Smooth muscle cell (in vitro differentiated cells): ENCODE results near the gene NOP14. TPM values are rescaled to one million over a fixed set of nuclear protein-coding genes. Genes with fewer than 3 reads are reported as not detected.

Experiments
- DNase-seq: peaks from one replicate; lab custom pipeline; 2025; ENCODE audit not compliant: unreplicated experiment; lab: John Stamatoyannopoulos, UW
- H2AFZ ChIP-seq: fragments of 200-600 bp; sonication (generic); 2 replicates; pipeline ENCODE4 v1.6.0; 2016; ENCODE audit warnings: antibody characterized with exemption, low read depth, mild to moderate bottlenecking
- H3F3A ChIP-seq: fragments of 200-600 bp; sonication (generic); 2 replicates; pipeline ENCODE4 v1.6.0; 2017; ENCODE audit warnings: antibody characterized with exemption, low read depth
- H3K27ac ChIP-seq: fragments of 200-600 bp; sonication (generic); 2 replicates; pipeline ENCODE4 v1.5.1; 2016; ENCODE audit warnings: low read depth, mild to moderate bottlenecking
- H3K27me3 ChIP-seq: fragments of 200-600 bp; sonication (generic); 2 replicates; pipeline ENCODE4 v1.6.1; 2016; ENCODE audit warnings: low read depth, mild to moderate bottlenecking
- H3K36me3 ChIP-seq: fragments of 200-600 bp; sonication (generic); 2 replicates; pipeline ENCODE4 v1.5.1; 2016; ENCODE audit warnings: low read depth
- H3K4me1 ChIP-seq: fragments of 200-600 bp; sonication (generic); 2 replicates; pipeline ENCODE4 v1.5.1; 2016; ENCODE audit warnings: low read depth
- H3K4me2 ChIP-seq: fragments of 200-600 bp; sonication (generic); 2 replicates; pipeline ENCODE4 v1.6.0; 2016; ENCODE audit warnings: mild to moderate bottlenecking
- H3K4me3 ChIP-seq: fragments of 200-600 bp; sonication (generic); 2 replicates; pipeline ENCODE4 v1.5.1; 2016; ENCODE audit warnings: mild to moderate bottlenecking
- H3K79me2 ChIP-seq: fragments of 200-600 bp; sonication (generic); 2 replicates; pipeline ENCODE4 v1.6.0; 2016; ENCODE audit warnings: low read depth, mild to moderate bottlenecking
- H3K9ac ChIP-seq: fragments of 200-600 bp; sonication (generic); 2 replicates; pipeline ENCODE4 v1.6.0; 2016; ENCODE audit warnings: low read depth
- H3K9me3 ChIP-seq: fragments of 200-600 bp; sonication (generic); replicated peaks from 2 replicates; pipeline ENCODE4 v1.5.1; 2016; ENCODE audit warnings: low read depth
- H4K20me1 ChIP-seq: fragments of 200-600 bp; sonication (generic); 2 replicates; pipeline ENCODE4 v1.6.0; 2016; ENCODE audit warnings: low read depth
- CTCF ChIP-seq: fragments of 200-600 bp; sonication (generic); IDR thresholded peaks from 2 replicates; pipeline ENCODE4 v1.5.1; 2017; ENCODE audit warnings: borderline replicate concordance, mild to moderate bottlenecking, antibody characterized with exemption; ENCODE audit not compliant: insufficient read depth, poor library complexity, severe bottlenecking
- WGBS: methylation state at CpG from one replicate; pipeline ENCODE4 v1.1.7; 2016; ENCODE audit warnings: low lambda C conversion rate; 5-methylcytosine and 5-hydroxymethylcytosine counted together
- polyA plus RNA-seq: library from polyadenylated mRNA; unstranded; fragments of >200 nt; fragmentation: Nextera tagmentation; extraction: Ambion mirVana; gene quantifications from 2 replicates; pipeline ENCODE4 v1.2.1, GENCODE V29; 2016
- total RNA-seq: library from RNA; depleted of rRNA; stranded (reverse); fragments of >200 nt; gene quantifications from 2 replicates; pipeline ENCODE4 v1.2.3, GENCODE V29; 2014

Gene NOP14
- total and polyA plus RNA-seq, 2 experiments from 2014 or later: 10.9 to 18.5 TPM

- Histone ChIP-seq H3K79me2 (no peaks in the 10 kb centered on the region), H3K27me3 (no peaks in the 10 kb centered on the region), H3K36me3 (peaks cover 4% of the 10 kb centered on the region), H3K4me1 (no peaks in the 10 kb centered on the region), H3K9me3 (no peaks in the 10 kb centered on the region), H2AFZ (no peak overlapping the region), H3K9ac (no peak overlapping the region), H3K4me2 (no peak overlapping the region), H4K20me1 (peaks cover 7% of the 10 kb centered on the region), H3K27ac (no peak overlapping the region), H3F3A (no peaks in the 10 kb centered on the region), H3K4me3 (no peak overlapping the region)
- no peak for DNase-seq
- TF ChIP-seq CTCF: no peak
- 96% methylated on average over 20 of the region's 21 CpGs for WGBS
These were observed 21.1 kb downstream of the NOP14 start for GRCh38 chr4:2942037-2942531.

GRCh38 chr4:2941138-2942036 is 21.8 kb downstream of the NOP14 start:
- no peaks in the 10 kb centered on the region for H3K27me3 ChIP-seq
- peaks cover 14% of the 10 kb centered on the region for H4K20me1 ChIP-seq
- no peaks in the 10 kb centered on the region for H3K79me2 ChIP-seq
- H2AFZ ChIP-seq: no peak overlapping the region
- H3K9me3 ChIP-seq: no peaks in the 10 kb centered on the region
- 99% methylated on average over 24 of the region's 24 CpGs for WGBS
- DNase-seq: no peak
- no peak overlapping the region for H3K4me2 ChIP-seq
- peaks cover 3% of the 10 kb centered on the region for H3F3A ChIP-seq
- H3K27ac ChIP-seq: no peak overlapping the region
- no peak overlapping the region for H3K9ac ChIP-seq
- H3K4me3 ChIP-seq: no peak overlapping the region
- no peaks in the 10 kb centered on the region for H3K4me1 ChIP-seq
- TF ChIP-seq CTCF: no peak
- peaks cover 4% of the 10 kb centered on the region for H3K36me3 ChIP-seq

GRCh38 chr4:2940267-2941137 is 22.7 kb downstream of the NOP14 start:
- no peak overlapping the region for H3K4me2 ChIP-seq
- H3K4me3 ChIP-seq: no peak overlapping the region
- H3K79me2 ChIP-seq: no peaks in the 10 kb centered on the region
- H3K36me3 ChIP-seq: peaks cover 3% of the 10 kb centered on the region
- DNase-seq: no peak
- TF ChIP-seq CTCF: no peak
- no peaks in the 10 kb centered on the region for H3K27me3 ChIP-seq
- H3K27ac ChIP-seq: no peak overlapping the region
- no peak overlapping the region for H2AFZ ChIP-seq
- no peak overlapping the region for H3K9ac ChIP-seq
- H4K20me1 ChIP-seq: peaks cover 18% of the 10 kb centered on the region
- no peaks in the 10 kb centered on the region for H3K9me3 ChIP-seq
- WGBS: 97% methylated on average over 29 of the region's 29 CpGs
- peaks cover 4% of the 10 kb centered on the region for H3K4me1 ChIP-seq
- H3F3A ChIP-seq: peaks cover 5% of the 10 kb centered on the region
